GM10248 (cell line): ENCODE measurements around the gene XRCC2.
"Not testable (repeated sequence)": the region's sequence is repeated elsewhere in the genome, so short reads cannot be mapped to it uniquely, and the experiment has no call there.

Experiments used
- CTCF ChIA-PET: fragments of 300-600 bp; sonication (Branson Sonifier 250); formaldehyde crosslinking; extraction: SDS; loops from one replicate; lab custom pipeline; 2021; ENCODE audit warnings: antibody characterized with exemption; lab: Yijun Ruan, JAX
- POLR2A ChIA-PET: fragments of 350-650 bp; sonication (Branson Sonifier 250); formaldehyde crosslinking; extraction: SDS; loops from one replicate; lab custom pipeline; 2020; ENCODE audit warnings: antibody characterized with exemption; lab: Yijun Ruan, JAX
- DNase-seq: peaks from one replicate; pipeline ENCODE4 v3.0.0; 2012; ENCODE audit errors: extremely low spot score
- TF ChIP-seq, protein P1 (sequence below): IDR thresholded peaks from 2 replicates; pipeline ENCODE4 v1.5.1; 2012; ENCODE audit warnings: mild to moderate bottlenecking, low read depth; ENCODE audit errors: extremely low read depth, missing control alignments, control extremely low read depth

Gene XRCC2

DNA sequence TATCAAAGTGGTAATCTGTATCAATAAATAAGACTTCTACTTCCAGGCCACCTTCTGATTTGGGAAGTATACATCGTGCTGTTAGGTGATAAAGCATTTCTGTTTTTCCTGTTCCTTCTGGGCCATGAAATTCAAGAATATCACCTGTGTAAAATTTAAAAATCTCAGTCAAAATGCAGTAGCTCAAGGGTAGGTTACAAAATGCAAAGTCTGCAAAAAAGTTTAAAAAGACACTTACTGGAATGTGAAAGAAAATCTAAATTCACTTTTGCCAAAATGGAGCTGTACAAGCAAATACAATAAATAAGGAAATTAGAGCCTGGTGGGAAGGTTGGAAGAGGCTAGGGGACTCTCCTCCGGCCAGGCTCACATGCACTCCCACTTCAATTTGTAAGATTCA is 26.7 kb downstream of the XRCC2 start:
- CTCF ChIA-PET = no interaction called here
- no peak for DNase-seq
- TF ChIP-seq, protein P1, sequence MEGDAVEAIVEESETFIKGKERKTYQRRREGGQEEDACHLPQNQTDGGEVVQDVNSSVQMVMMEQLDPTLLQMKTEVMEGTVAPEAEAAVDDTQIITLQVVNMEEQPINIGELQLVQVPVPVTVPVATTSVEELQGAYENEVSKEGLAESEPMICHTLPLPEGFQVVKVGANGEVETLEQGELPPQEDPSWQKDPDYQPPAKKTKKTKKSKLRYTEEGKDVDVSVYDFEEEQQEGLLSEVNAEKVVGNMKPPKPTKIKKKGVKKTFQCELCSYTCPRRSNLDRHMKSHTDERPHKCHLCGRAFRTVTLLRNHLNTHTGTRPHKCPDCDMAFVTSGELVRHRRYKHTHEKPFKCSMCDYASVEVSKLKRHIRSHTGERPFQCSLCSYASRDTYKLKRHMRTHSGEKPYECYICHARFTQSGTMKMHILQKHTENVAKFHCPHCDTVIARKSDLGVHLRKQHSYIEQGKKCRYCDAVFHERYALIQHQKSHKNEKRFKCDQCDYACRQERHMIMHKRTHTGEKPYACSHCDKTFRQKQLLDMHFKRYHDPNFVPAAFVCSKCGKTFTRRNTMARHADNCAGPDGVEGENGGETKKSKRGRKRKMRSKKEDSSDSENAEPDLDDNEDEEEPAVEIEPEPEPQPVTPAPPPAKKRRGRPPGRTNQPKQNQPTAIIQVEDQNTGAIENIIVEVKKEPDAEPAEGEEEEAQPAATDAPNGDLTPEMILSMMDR = no peak
- POLR2A ChIA-PET = no interaction called here

- ChIA-PET CTCF (no interaction called here), POLR2A (no interaction called here)
- TF ChIP-seq, protein P1 = no peak
- DNase-seq = no peak
These were observed 28.9 kb downstream of the XRCC2 start for GRCh38 chr7:152647009-152647408.

- DNase-seq, POLR2A ChIA-PET, CTCF ChIA-PET: not testable (repeated sequence)
These were observed 29.4 kb downstream of the XRCC2 start for GRCh38 chr7:152646579-152646978.

GRCh38 chr7:152643979-152644559 is 31.9 kb downstream of the XRCC2 start:
- POLR2A ChIA-PET = no interaction called here
- DNase-seq = no peak
- TF ChIP-seq, protein P1 = no peak
- CTCF ChIA-PET = interaction anchor here (1.0 to 1.3 kb wide), 3 partner anchors 9 to 63 kb away, joined by 3 read pairs; no protein-coding TSS in a partner anchor

DNA sequence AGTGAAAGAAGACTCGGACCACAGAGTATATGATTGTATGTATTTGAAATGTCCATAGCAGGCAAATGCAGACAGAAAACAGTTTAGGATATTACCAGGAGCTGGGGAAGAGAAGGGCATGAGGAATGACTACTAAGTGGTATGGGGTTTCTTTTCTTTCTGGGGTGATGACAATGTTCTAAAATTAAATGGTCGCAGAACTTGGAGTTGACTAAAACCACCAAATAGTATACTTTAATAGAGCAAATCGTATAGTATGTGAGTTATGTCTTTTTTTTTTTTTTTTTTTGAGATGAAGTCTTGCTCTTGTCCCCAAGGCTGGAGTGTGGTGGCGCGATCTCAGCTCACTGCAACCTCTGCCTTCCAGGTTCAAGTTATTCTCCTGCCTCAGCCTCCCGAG is 34.6 kb downstream of the XRCC2 start:
- TF ChIP-seq, protein P1 = no peak
- no peak for DNase-seq
- POLR2A ChIA-PET = no interaction called here
- CTCF ChIA-PET = no interaction called here

DNA sequence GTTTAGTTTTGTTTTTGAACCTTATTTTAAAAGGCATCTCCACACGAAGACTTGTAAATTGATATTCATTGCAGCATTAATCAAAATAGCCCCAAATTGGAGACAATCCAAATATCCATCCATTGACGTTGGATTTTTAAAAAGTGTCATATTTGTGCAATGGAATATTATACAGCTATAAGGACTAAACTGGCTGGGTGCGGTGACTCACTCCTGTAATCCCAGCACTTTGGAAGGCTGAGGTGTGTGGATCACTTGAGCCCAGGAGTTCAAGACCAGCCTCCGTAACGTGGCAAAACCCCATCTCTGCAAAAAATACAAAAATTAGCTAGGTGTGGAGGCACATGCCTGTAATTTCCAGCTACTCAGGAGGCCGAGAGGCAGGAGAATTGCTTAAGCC is 35.1 kb downstream of the XRCC2 start:
- TF ChIP-seq, protein P1 = no peak
- DNase-seq = no peak
- ChIA-PET CTCF (no interaction called here), POLR2A (no interaction called here)

- POLR2A ChIA-PET = interaction anchor here (0.5 kb wide), 1 partner anchor 292 kb away, joined by 3 read pairs; no protein-coding TSS in a partner anchor
- CTCF ChIA-PET = interaction anchor here (1.2 kb wide), 1 partner anchor 17 kb away, joined by 3 read pairs; no protein-coding TSS in a partner anchor
- no peak for DNase-seq
- TF ChIP-seq, protein P1 = no peak
These were observed 37.9 kb downstream of the XRCC2 start for GRCh38 chr7:152637920-152638580.
